HepG2 (cell line): Measurements from ENCODE around the gene NAA25. TPM values are rescaled to one million over a fixed set of nuclear protein-coding genes. Genes with fewer than 3 reads are reported as not detected.

Experiments
- ELF4 ChIP-seq: sonication (generic); formaldehyde crosslinking; IDR thresholded peaks from 2 replicates; pipeline ENCODE4 v1.5.0; 2020; ENCODE audit warnings: missing genetic modification reagents, mild to moderate bottlenecking, moderate library complexity, borderline replicate concordance
- GMEB2 ChIP-seq: IDR thresholded peaks from 2 replicates; pipeline ENCODE4 v1.6.1; 2016; ENCODE audit warnings: missing biosample characterization, missing genetic modification reagents, low read depth
- NR2F1 ChIP-seq, 2 experiments: fragments of 450-650 bp in 1 of 2; formaldehyde crosslinking in 1 of 2; IDR thresholded peaks; 2 replicates each; pipeline versions ENCODE4 v1.5.0 to v1.6.1; 2016 to 2020; ENCODE audit warnings: mild to moderate bottlenecking in 1 of 2, missing compliant biosample characterization in 1 of 2, missing genetic modification reagents in 1 of 2, moderate library complexity in 1 of 2
- ZBTB40 ChIP-seq, 2 experiments: fragments of 450-650 bp in 1 of 2; sonication (generic) in 1 of 2; formaldehyde crosslinking in 1 of 2; IDR thresholded peaks; 2 replicates each; pipeline versions ENCODE4 v1.6.1 to v1.8.0; 2016 to 2022; ENCODE audit warnings: antibody characterized with exemption in 1 of 2, mild to moderate bottlenecking in 1 of 2, missing genetic modification reagents in 1 of 2
- ZNF276 ChIP-seq: sonication (generic); formaldehyde crosslinking; IDR thresholded peaks from 2 replicates; pipeline ENCODE4 v1.4.0; 2020; ENCODE audit warnings: mild to moderate bottlenecking, low read depth, missing genetic modification reagents
- ZNF512 ChIP-seq: sonication (generic); formaldehyde crosslinking; IDR thresholded peaks from 2 replicates; pipeline ENCODE4 v1.4.0; 2020; ENCODE audit warnings: mild to moderate bottlenecking, missing genetic modification reagents
- ZNF747 ChIP-seq: sonication (generic); formaldehyde crosslinking; IDR thresholded peaks from 2 replicates; pipeline ENCODE4 v1.8.1; 2023; ENCODE audit warnings: missing genetic modification reagents, mild to moderate bottlenecking, borderline replicate concordance
- ZNF777 ChIP-seq: sonication (generic); formaldehyde crosslinking; IDR thresholded peaks from 2 replicates; pipeline ENCODE4 v1.4.0; 2020; ENCODE audit warnings: missing genetic modification reagents
- polyA plus RNA-seq, 8 experiments: library from polyadenylated mRNA; depleted of rRNA in 3 of 8; stranded (reverse) in 7 of 8; unstranded in 1 of 8; fragments of >200 nt; fragmentation: Illumina TruSeq in 4 of 8; extraction: Trizol in 4 of 8; gene quantifications; 2 replicates each; pipeline versions ENCODE4 v1.2.1 to v1.2.3, GENCODE V29; 2011 to 2016; ENCODE audit warnings: low read depth in 4 of 8, missing spikeins in 1 of 8, mixed read lengths in 1 of 8; ENCODE audit not compliant: insufficient read depth in 1 of 8
- total RNA-seq, 5 experiments: library from RNA; depleted of rRNA; stranded (reverse); fragments of >200 nt; fragmentation: Illumina TruSeq; extraction: Trizol; gene quantifications; 2 replicates each; pipeline ENCODE4 v1.2.3, GENCODE V29; 2016; ENCODE audit warnings: low read depth in 1 of 5
- TF ChIP-seq, protein P1 (sequence below): sonication (generic); formaldehyde crosslinking; IDR thresholded peaks from 2 replicates; pipeline ENCODE4 v1.8.1; 2023; ENCODE audit warnings: mild to moderate bottlenecking, inconsistent platforms, moderate library complexity, missing genetic modification reagents, borderline replicate concordance

NAA25 gene
- total and polyA plus RNA-seq, 2 of the 13 experiments (the other 11 are each of a cell fraction or from before 2014, with no cell fraction given): 11.4 to 32.0 TPM

- TF ChIP-seq ZBTB40 (IDR thresholded peaks at IDR 0.05) (no peak), ZBTB40 (CRISPR knock-in tag; IDR thresholded peaks at IDR 0.05) (peak; percentile 38; the same call in 1 of the 2 replicates), ZNF777 (CRISPR knock-in tag) (peak; percentile 56; the same call in 1 of the 2 replicates), ZNF276 (CRISPR knock-in tag) (peak; percentile 66; the same call in 1 of the 2 replicates), ELF4 (0 out of 2 replicates have a peak, but pooled peaks have one; percentile 53), ZNF747 (CRISPR knock-in tag) (peak; percentile 44; the same call in 1 of the 2 replicates), GMEB2 (CRISPR knock-in tag) (no peak), ZNF512 (CRISPR knock-in tag) (no peak), NR2F1 (CRISPR knock-in tag; IDR thresholded peaks at IDR 0.05) (peak; percentile 56 to 59; a peak in 3 of 4 replicates)
- TF ChIP-seq, protein P1, sequence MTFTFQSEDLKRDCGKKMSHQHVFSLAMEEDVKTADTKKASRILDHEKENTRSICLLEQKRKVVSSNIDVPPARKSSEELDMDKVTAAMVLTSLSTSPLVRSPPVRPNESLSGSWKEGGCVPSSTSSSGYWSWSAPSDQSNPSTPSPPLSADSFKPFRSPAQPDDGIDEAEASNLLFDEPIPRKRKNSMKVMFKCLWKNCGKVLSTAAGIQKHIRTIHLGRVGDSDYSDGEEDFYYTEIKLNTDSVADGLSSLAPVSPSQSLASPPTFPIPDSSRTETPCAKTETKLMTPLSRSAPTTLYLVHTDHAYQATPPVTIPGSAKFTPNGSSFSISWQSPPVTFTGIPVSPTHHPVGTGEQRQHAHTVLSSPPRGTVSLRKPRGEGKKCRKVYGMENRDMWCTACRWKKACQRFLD (CRISPR knock-in tag): peak; percentile 83; the same call in 1 of the 2 replicates
Observed at GRCh38 chr12:112013601-112014402, 94.8 kb downstream of the NAA25 start (continued).
